ENCODE results near the gene HAUS7. TPM values are rescaled to one million over a fixed set of nuclear protein-coding genes. Genes with fewer than 3 reads are reported as not detected.
A peak's percentile ranks its signal among the peaks of the same experiment; 100 is the strongest.

HAUS7 gene
- total RNA-seq, 3 donors from 2014 or later: 14.2 to 22.5 (median 19.5) TPM

DNA sequence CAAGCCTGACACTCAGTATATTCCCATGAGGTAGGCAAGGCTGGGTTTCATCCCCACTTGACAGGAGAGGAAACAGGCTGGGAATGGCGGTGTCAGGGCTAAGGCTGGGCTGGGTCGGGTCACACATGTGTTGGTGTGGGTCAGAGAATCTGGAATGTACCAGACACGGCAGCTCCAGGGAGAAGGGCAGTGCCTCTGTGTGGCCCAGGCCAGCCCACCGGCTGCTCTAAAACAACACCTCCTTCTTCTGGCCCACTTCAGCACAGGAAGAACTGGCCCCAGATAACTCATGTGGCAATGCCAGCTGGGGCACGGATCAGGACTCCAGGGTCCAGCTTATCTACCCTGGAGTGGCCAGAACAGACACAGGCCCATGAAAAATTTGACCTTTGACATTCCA is 6.3 kb downstream of the HAUS7 start:
- Histone ChIP-seq H3K9me3 (no peaks in the 10 kb centered on the region), H3K36me3 (ENCODE audit: low read depth) (no peaks in the 10 kb centered on the region), H3K4me3 (no peak overlapping the region), H3K4me1 (ENCODE audit: low read depth) (no peaks in the 10 kb centered on the region)
- intact Hi-C loops (cut with DNase I, micrococcal nuclease): no loop called here
- TF ChIP-seq, protein P1, sequence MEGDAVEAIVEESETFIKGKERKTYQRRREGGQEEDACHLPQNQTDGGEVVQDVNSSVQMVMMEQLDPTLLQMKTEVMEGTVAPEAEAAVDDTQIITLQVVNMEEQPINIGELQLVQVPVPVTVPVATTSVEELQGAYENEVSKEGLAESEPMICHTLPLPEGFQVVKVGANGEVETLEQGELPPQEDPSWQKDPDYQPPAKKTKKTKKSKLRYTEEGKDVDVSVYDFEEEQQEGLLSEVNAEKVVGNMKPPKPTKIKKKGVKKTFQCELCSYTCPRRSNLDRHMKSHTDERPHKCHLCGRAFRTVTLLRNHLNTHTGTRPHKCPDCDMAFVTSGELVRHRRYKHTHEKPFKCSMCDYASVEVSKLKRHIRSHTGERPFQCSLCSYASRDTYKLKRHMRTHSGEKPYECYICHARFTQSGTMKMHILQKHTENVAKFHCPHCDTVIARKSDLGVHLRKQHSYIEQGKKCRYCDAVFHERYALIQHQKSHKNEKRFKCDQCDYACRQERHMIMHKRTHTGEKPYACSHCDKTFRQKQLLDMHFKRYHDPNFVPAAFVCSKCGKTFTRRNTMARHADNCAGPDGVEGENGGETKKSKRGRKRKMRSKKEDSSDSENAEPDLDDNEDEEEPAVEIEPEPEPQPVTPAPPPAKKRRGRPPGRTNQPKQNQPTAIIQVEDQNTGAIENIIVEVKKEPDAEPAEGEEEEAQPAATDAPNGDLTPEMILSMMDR (IDR thresholded peaks at IDR 0.05): no peak
- DNase-seq: no peak
- no peak for ATAC-seq

DNA sequence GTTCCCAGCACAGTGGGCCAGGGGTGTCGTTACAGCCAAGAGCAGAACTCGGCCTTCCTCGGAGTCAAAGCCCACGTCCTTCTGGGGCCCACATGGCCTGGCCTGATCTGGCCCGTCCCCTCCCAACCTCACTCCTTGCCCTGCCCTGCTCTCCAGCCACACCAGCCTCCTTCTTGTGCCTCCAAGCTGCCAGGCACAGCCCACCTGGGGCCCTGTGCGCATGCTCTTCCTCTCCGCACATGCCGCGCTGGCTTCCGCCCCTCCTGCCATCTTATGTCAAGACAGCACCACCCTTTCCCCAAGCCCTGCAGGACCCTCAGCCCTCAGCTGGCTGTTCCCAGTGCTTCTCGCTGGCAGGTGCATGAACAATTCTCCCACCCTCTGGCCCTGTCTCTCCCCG is 6.8 kb downstream of the HAUS7 start:
- TF ChIP-seq, protein P1 (IDR thresholded peaks at IDR 0.05): no peak
- Histone ChIP-seq H3K4me1 (ENCODE audit: low read depth) (no peaks in the 10 kb centered on the region), H3K9me3 (no peaks in the 10 kb centered on the region), H3K4me3 (no peak overlapping the region), H3K36me3 (ENCODE audit: low read depth) (no peaks in the 10 kb centered on the region)
- DNase-seq (no peak), ATAC-seq (no peak)
- intact Hi-C loops (cut with DNase I, micrococcal nuclease): no loop called here

DNA sequence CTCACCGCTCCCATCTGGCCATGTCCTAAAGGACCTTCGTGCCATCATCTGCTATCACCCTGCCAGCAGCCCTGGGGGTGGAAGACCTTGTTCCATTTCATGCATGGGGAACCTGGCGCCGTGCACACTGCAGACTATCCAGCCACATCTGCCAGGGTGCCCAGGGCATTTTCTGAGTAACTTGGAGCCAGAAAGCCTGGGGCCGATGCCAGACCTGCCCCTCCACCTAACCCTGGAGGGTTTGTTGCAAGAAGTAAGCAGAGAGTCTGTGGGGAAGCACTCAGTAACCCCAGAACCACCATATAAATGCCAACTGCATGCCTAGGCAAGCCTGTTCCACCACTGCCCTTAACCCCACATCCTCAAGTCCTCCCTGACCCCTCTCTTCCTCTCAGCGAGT is 7.3 kb downstream of the HAUS7 start:
- Histone ChIP-seq H3K9me3 (no peaks in the 10 kb centered on the region), H3K4me3 (no peak overlapping the region), H3K4me1 (ENCODE audit: low read depth) (no peaks in the 10 kb centered on the region), H3K36me3 (ENCODE audit: low read depth) (no peaks in the 10 kb centered on the region)
- intact Hi-C loops (cut with DNase I, micrococcal nuclease): no loop called here
- TF ChIP-seq, protein P1 (IDR thresholded peaks at IDR 0.05): no peak
- ATAC-seq (no peak), DNase-seq (no peak)

DNA sequence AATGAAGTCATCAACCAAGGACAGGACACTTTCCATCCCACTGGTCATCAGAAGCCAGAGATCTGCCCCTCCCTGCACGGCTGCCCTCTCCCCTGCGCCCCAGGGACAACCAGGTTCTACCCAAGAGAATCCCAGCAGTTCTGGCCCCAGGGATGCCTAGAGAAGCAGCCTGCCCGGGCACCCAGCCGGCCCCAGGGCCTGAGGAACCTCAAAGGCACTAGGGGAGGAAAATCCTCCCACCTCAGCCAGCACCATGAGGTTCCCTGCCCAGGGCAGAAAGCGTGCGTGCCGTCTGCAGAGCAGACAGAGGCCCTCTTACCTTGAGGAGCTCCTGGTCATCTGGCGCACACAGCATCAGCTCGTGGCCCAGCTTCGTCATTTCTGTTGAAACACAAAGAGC is 8.1 kb downstream of the HAUS7 start:
- no peaks in the 10 kb centered on the region for H3K9me3 ChIP-seq
- intact Hi-C loops (cut with DNase I, micrococcal nuclease): no loop called here
- no peak for ATAC-seq
- no peak overlapping the region for H3K4me3 ChIP-seq
- no peak for DNase-seq
- H3K36me3 ChIP-seq (ENCODE audit: low read depth): no peaks in the 10 kb centered on the region
- no peaks in the 10 kb centered on the region for H3K4me1 ChIP-seq (ENCODE audit: low read depth)
- TF ChIP-seq, protein P1 (IDR thresholded peaks at IDR 0.05): no peak

DNA sequence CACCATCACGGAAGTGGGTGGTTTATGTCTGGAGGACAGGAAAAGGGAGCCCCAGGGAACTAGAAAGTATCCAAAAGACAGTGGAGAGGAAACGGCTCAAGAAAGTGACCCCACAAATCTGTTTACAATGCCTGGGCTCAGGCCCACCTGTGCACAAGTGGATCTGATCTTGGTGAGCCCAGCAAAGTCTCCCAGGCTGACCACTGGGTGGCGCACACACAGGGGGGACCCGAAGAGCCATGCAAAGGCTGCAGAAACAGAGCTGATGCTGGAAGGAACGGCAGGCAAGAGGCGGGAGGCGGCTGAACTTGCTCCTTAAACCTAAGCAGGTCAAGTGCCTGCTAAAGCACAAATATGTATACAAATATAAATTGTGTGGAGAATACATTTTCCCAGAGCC is 9.6 kb downstream of the HAUS7 start:
- Histone ChIP-seq H3K9me3 (no peaks in the 10 kb centered on the region), H3K36me3 (ENCODE audit: low read depth) (no peaks in the 10 kb centered on the region), H3K4me3 (no peak overlapping the region), H3K4me1 (ENCODE audit: low read depth) (no peaks in the 10 kb centered on the region)
- ATAC-seq (peak; percentile 69), DNase-seq (peak in 2 of 3 donors; percentile 42 to 57)
- TF ChIP-seq, protein P1 (IDR thresholded peaks at IDR 0.05): peak; percentile 46
- intact Hi-C loops (cut with DNase I, micrococcal nuclease): no loop called here

DNA sequence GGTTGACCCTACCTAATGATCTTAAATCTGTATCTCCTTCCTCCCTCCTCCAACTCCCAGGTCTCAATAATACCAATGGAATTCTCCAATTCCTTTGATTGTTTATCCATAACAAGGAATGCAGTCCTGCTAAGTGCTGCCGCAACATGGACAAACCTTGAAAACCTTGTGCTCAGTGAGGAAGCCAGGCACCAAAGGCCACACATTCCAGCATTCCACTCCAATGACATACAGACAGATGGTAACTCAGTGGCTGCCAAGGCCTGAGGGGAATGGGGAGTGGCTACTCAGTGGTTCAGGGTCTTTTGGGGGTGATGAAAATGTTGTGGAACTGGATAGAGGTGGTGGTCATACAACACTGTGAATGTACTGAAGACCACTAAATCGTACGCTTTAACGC is 10.4 kb downstream of the HAUS7 start:
- DNase-seq: no peak
- Histone ChIP-seq H3K36me3 (ENCODE audit: low read depth) (no peaks in the 10 kb centered on the region), H3K4me3 (no peak overlapping the region), H3K4me1 (ENCODE audit: low read depth) (no peaks in the 10 kb centered on the region), H3K9me3 (no peaks in the 10 kb centered on the region)
- TF ChIP-seq, protein P1 (IDR thresholded peaks at IDR 0.05): no peak
- no peak for ATAC-seq
- intact Hi-C loops (cut with DNase I, micrococcal nuclease): no loop called here
